Muscle layer of colon (tissue), 2 donors: Measurements from ENCODE around the gene FGF8.

ENCODE experiments used
- H3K27ac ChIP-seq: one replicate; pipeline ENCODE4 v1.7.0; 2013; ENCODE audit warnings: low read depth, mild to moderate bottlenecking, low read length, moderate library complexity
- H3K27me3 ChIP-seq, 2 donors: one replicate each; pipeline ENCODE4 v1.7.0; 2013; ENCODE audit warnings: low read length in 2 of 2, mild to moderate bottlenecking in 2 of 2; ENCODE audit not compliant: insufficient read depth in 2 of 2, control insufficient read depth in 1 of 2
- H3K36me3 ChIP-seq: one replicate; pipeline ENCODE4 v1.7.0; 2013; ENCODE audit warnings: mild to moderate bottlenecking, low read length; ENCODE audit not compliant: insufficient read depth
- H3K4me1 ChIP-seq: one replicate; pipeline ENCODE4 v1.7.0; 2013; ENCODE audit warnings: mild to moderate bottlenecking, low read length; ENCODE audit not compliant: insufficient read depth
- H3K4me3 ChIP-seq, 2 donors: one replicate each; pipeline ENCODE4 v1.7.0; 2013; ENCODE audit warnings: low read length in 2 of 2, low read depth in 1 of 2, mild to moderate bottlenecking in 1 of 2, moderate library complexity in 1 of 2
- H3K9ac ChIP-seq: one replicate; pipeline ENCODE4 v1.7.0; 2013; ENCODE audit warnings: low read length
- H3K9me3 ChIP-seq: one replicate; pipeline ENCODE4 v1.7.0; 2013; ENCODE audit warnings: mild to moderate bottlenecking, low read length
- donor health status: abdominal sarcoma.
- donor health status: Adenocarcinoma of cecum.

The FGF8 gene

GRCh38 chr10:101766306-101766705 lies 9.6 kb downstream of the FGF8 start:
- Histone ChIP-seq H3K4me1 (no peaks in the 10 kb centered on the region), H3K36me3 (no peaks in the 10 kb centered on the region), H3K9ac (no peak overlapping the region), H3K9me3 (no peaks in the 10 kb centered on the region), H3K27me3 (peaks cover 6 to 50% of the 10 kb centered on the region in 2 donors), H3K27ac (no peak overlapping the region), H3K4me3 (no peak overlapping the region)

- H3K4me3 ChIP-seq = no peak overlapping the region
- H3K27me3 ChIP-seq = peaks cover 0 to 23% of the 10 kb centered on the region in 2 donors
Measured at GRCh38 chr10:101763141-101763846, 12.6 kb downstream of the FGF8 start.

GRCh38 chr10:101762736-101763135 lies 13.2 kb downstream of the FGF8 start:
- no peaks in the 10 kb centered on the region for H3K36me3 ChIP-seq
- no peaks in the 10 kb centered on the region for H3K9me3 ChIP-seq
- H3K4me1 ChIP-seq = no peaks in the 10 kb centered on the region
- H3K9ac ChIP-seq = no peak overlapping the region
- no peak overlapping the region for H3K27ac ChIP-seq
- H3K4me3 ChIP-seq = no peak overlapping the region
- peaks cover 0 to 18% of the 10 kb centered on the region in 2 donors for H3K27me3 ChIP-seq

More at GRCh38 chr10:101763141-101763846, 12.6 kb downstream of the FGF8 start:
- no peak overlapping the region for H3K27ac ChIP-seq
- H3K9me3 ChIP-seq = no peaks in the 10 kb centered on the region
- H3K9ac ChIP-seq = no peak overlapping the region
- no peaks in the 10 kb centered on the region for H3K4me1 ChIP-seq
- no peaks in the 10 kb centered on the region for H3K36me3 ChIP-seq

- H3K36me3 ChIP-seq = no peaks in the 10 kb centered on the region
- no peak overlapping the region for H3K4me3 ChIP-seq
- H3K27me3 ChIP-seq = peaks cover 0 to 8% of the 10 kb centered on the region in 2 donors
Measured at GRCh38 chr10:101761226-101761625, 14.7 kb downstream of the FGF8 start.

GRCh38 chr10:101760510-101760909 lies 15.4 kb downstream of the FGF8 start:
- Histone ChIP-seq H3K9me3 (no peaks in the 10 kb centered on the region), H3K27me3 (peaks cover 0 to 7% of the 10 kb centered on the region in 2 donors), H3K27ac (no peak overlapping the region), H3K36me3 (no peaks in the 10 kb centered on the region), H3K4me1 (no peaks in the 10 kb centered on the region), H3K9ac (no peak overlapping the region), H3K4me3 (no peak overlapping the region)

More at GRCh38 chr10:101761226-101761625, 14.7 kb downstream of the FGF8 start:
- no peaks in the 10 kb centered on the region for H3K9me3 ChIP-seq
- H3K4me1 ChIP-seq = no peaks in the 10 kb centered on the region
- H3K27ac ChIP-seq = no peak overlapping the region
- H3K9ac ChIP-seq = no peak overlapping the region

- Histone ChIP-seq H3K27ac (no peak overlapping the region), H3K4me3 (no peak overlapping the region), H3K4me1 (no peaks in the 10 kb centered on the region), H3K27me3 (peaks cover 0 to 7% of the 10 kb centered on the region in 2 donors), H3K9ac (no peak overlapping the region), H3K9me3 (no peaks in the 10 kb centered on the region), H3K36me3 (no peaks in the 10 kb centered on the region)
Measured at GRCh38 chr10:101759309-101760247, 16.3 kb downstream of the FGF8 start.

- H3K9ac ChIP-seq = no peak overlapping the region
- H3K9me3 ChIP-seq = no peaks in the 10 kb centered on the region
- no peak overlapping the region for H3K4me3 ChIP-seq
- no peak overlapping the region for H3K27ac ChIP-seq
- H3K36me3 ChIP-seq = no peaks in the 10 kb centered on the region
- H3K4me1 ChIP-seq = no peaks in the 10 kb centered on the region
- H3K27me3 ChIP-seq = peaks cover 0 to 7% of the 10 kb centered on the region in 2 donors
Measured at GRCh38 chr10:101758858-101759257, 17.1 kb downstream of the FGF8 start.

- Histone ChIP-seq H3K9ac (no peak overlapping the region), H3K36me3 (no peaks in the 10 kb centered on the region), H3K9me3 (no peaks in the 10 kb centered on the region), H3K27me3 (no peaks in the 10 kb centered on the region), H3K27ac (no peak overlapping the region), H3K4me3 (no peak overlapping the region), H3K4me1 (no peaks in the 10 kb centered on the region)
Measured at GRCh38 chr10:101752241-101752640, 23.7 kb downstream of the FGF8 start.

- no peaks in the 10 kb centered on the region for H3K27me3 ChIP-seq
- no peaks in the 10 kb centered on the region for H3K36me3 ChIP-seq
- H3K9ac ChIP-seq = no peak overlapping the region
- no peaks in the 10 kb centered on the region for H3K4me1 ChIP-seq
- no peak overlapping the region for H3K4me3 ChIP-seq
- no peaks in the 10 kb centered on the region for H3K9me3 ChIP-seq
- H3K27ac ChIP-seq = no peak overlapping the region
Measured at GRCh38 chr10:101749047-101750016, 26.6 kb downstream of the FGF8 start.

GRCh38 chr10:101748496-101748895 lies 27.4 kb downstream of the FGF8 start:
- no peak overlapping the region for H3K4me3 ChIP-seq
- H3K27ac ChIP-seq = no peak overlapping the region
- no peaks in the 10 kb centered on the region for H3K27me3 ChIP-seq
- H3K36me3 ChIP-seq = no peaks in the 10 kb centered on the region
- H3K9me3 ChIP-seq = no peaks in the 10 kb centered on the region
- H3K4me1 ChIP-seq = no peaks in the 10 kb centered on the region
- H3K9ac ChIP-seq = no peak overlapping the region
